CD14-positive monocyte (primary cell): Measurements from ENCODE around the gene USP49. TPM values are rescaled to one million over a fixed set of nuclear protein-coding genes. Genes with fewer than 3 reads are reported as not detected.

ENCODE experiments used
- DNase-seq, 3 donors: peaks; one replicate each; pipeline ENCODE4 v3.0.0-alpha.2; 2011 to 2022
- H2AFZ ChIP-seq: 2 replicates; pipeline ENCODE4 v1.6.0; 2012; ENCODE audit warnings: mild to moderate bottlenecking, low read depth, low read length, inconsistent platforms; ENCODE audit not compliant: insufficient read depth, poor library complexity, severe bottlenecking
- H3K27ac ChIP-seq, 2 donors: 1 replicate in 1 of 2; 2 replicates in 1 of 2; pipeline ENCODE4 v1.5.1; 2012 to 2013; ENCODE audit warnings: low read length in 2 of 2, control low read depth in 1 of 2, inconsistent platforms in 1 of 2, low read depth in 1 of 2, mild to moderate bottlenecking in 1 of 2
- H3K27me3 ChIP-seq, 2 donors: one replicate each; pipeline versions ENCODE4 v1.6.0 to v1.6.1; 2011 to 2013; ENCODE audit warnings: low read length in 2 of 2; ENCODE audit not compliant: control insufficient read depth in 2 of 2, insufficient read depth in 2 of 2
- H3K36me3 ChIP-seq, 2 donors: replicated peaks in 1 of 2; 1 replicate in 1 of 2; 2 replicates in 1 of 2; pipeline versions ENCODE4 v1.5.1 to v1.6.1; 2012 to 2013; ENCODE audit warnings: low read length in 2 of 2, control low read depth in 1 of 2, inconsistent platforms in 1 of 2, mild to moderate bottlenecking in 1 of 2; ENCODE audit not compliant: insufficient read depth in 2 of 2, control insufficient read depth in 1 of 2
- H3K4me1 ChIP-seq, 2 donors: 1 replicate in 1 of 2; 2 replicates in 1 of 2; pipeline versions ENCODE4 v1.5.1 to v1.6.1; 2012 to 2013; ENCODE audit warnings: low read length in 2 of 2, control low read depth in 1 of 2, inconsistent platforms in 1 of 2, mild to moderate bottlenecking in 1 of 2, moderate library complexity in 1 of 2; ENCODE audit not compliant: insufficient read depth in 2 of 2, control insufficient read depth in 1 of 2
- H3K4me2 ChIP-seq: replicated peaks from 2 replicates; pipeline ENCODE3; 2012; ENCODE audit warnings: low read length, moderate library complexity, mild to moderate bottlenecking; ENCODE audit not compliant: poor library complexity, severe bottlenecking; ENCODE audit errors: extremely low read depth
- H3K4me3 ChIP-seq, 3 experiments: fragments of 200-600 bp in 1 of 3; sonication (generic) in 1 of 3; replicated peaks in 1 of 3; 1 replicate in 2 of 3; 2 replicates in 1 of 3; pipeline ENCODE4 v1.5.1; 2011 to 2013; ENCODE audit warnings: low read length in 3 of 3, mild to moderate bottlenecking in 3 of 3, control low read depth in 2 of 3, low read depth in 2 of 3, inconsistent platforms in 1 of 3, moderate library complexity in 1 of 3
- H3K79me2 ChIP-seq: 2 replicates; pipeline ENCODE4 v1.6.0; 2012; ENCODE audit warnings: mild to moderate bottlenecking, control low read depth, inconsistent platforms, low read length, moderate library complexity; ENCODE audit not compliant: insufficient read depth
- H3K9ac ChIP-seq: 2 replicates; pipeline ENCODE4 v1.6.0; 2017; ENCODE audit warnings: low read length, mild to moderate bottlenecking; ENCODE audit not compliant: insufficient read depth, poor library complexity, severe bottlenecking
- H3K9me3 ChIP-seq, 2 donors: replicated peaks in 1 of 2; 1 replicate in 1 of 2; 2 replicates in 1 of 2; pipeline versions ENCODE4 v1.5.1 to v1.6.1; 2012 to 2013; ENCODE audit warnings: low read length in 2 of 2, control low read depth in 1 of 2; ENCODE audit not compliant: control insufficient read depth in 1 of 2, insufficient read depth in 1 of 2
- H4K20me1 ChIP-seq: 2 replicates; pipeline ENCODE4 v1.6.0; 2012; ENCODE audit warnings: mild to moderate bottlenecking, low read length, control low read depth, moderate library complexity; ENCODE audit not compliant: insufficient read depth
- H3K27ac Mint-ChIP-seq, 7 donors: one replicate each; pipeline ENCODE4 v1.8.0; 2020; ENCODE audit warnings: mild to moderate bottlenecking in 7 of 7, mixed read lengths in 7 of 7, moderate library complexity in 6 of 7, inconsistent platforms in 2 of 7
- H3K27me3 Mint-ChIP-seq, 3 donors: one replicate each; pipeline ENCODE4 v1.8.0; 2021 to 2022; ENCODE audit warnings: low read depth in 3 of 3, mild to moderate bottlenecking in 3 of 3, mixed read lengths in 3 of 3, moderate library complexity in 3 of 3, inconsistent platforms in 1 of 3
- H3K36me3 Mint-ChIP-seq, 2 donors: one replicate each; pipeline ENCODE4 v1.8.0; 2020; ENCODE audit warnings: mixed read lengths in 2 of 2, inconsistent platforms in 1 of 2, mild to moderate bottlenecking in 1 of 2
- H3K4me1 Mint-ChIP-seq: one replicate; pipeline ENCODE4 v1.8.0; 2020; ENCODE audit warnings: mild to moderate bottlenecking, mixed read lengths
- H3K4me3 Mint-ChIP-seq, 2 donors: one replicate each; pipeline ENCODE4 v1.8.0; 2020; ENCODE audit warnings: mild to moderate bottlenecking in 2 of 2, mixed read lengths in 2 of 2, moderate library complexity in 1 of 2
- H3K9me3 Mint-ChIP-seq, 7 donors: one replicate each; pipeline ENCODE4 v1.8.0; 2020 to 2022; ENCODE audit warnings: mixed read lengths in 7 of 7, mild to moderate bottlenecking in 6 of 7, moderate library complexity in 6 of 7, inconsistent platforms in 2 of 7
- CTCF ChIP-seq: fragments of 200-600 bp; IDR thresholded peaks from one replicate; pipeline ENCODE4 v1.8.0; 2022; ENCODE audit warnings: antibody characterized with exemption, mild to moderate bottlenecking
- WGBS: methylation state at CpG from one replicate; pipeline ENCODE4 v1.1.5; 2013; ENCODE audit warnings: missing lambda C conversion rate; ENCODE audit not compliant: insufficient coverage; 5-methylcytosine and 5-hydroxymethylcytosine counted together
- intact Hi-C, 2 donors: fragments of 100-400 bp; cut with micrococcal nuclease; formaldehyde crosslinking; loops; one replicate each; pipeline versions ENCODE4 v1.15.0 to v1.15.1; 2023
- polyA plus RNA-seq, 3 donors: library from polyadenylated mRNA; depleted of rRNA in 1 of 3; unstranded in 2 of 3; stranded (reverse) in 1 of 3; fragments of 300-500 nt in 2 of 3; fragments of >200 nt in 1 of 3; fragmentation: Illumina TruSeq in 2 of 3; gene quantifications; 1 replicate in 2 of 3; 2 replicates in 1 of 3; pipeline ENCODE4 v1.2.3, GENCODE V29; 2012 to 2021

Gene USP49
- polyA plus RNA-seq, 3 donors = 0.08 to 4.8 (median 0.37) TPM

- Histone ChIP-seq H2AFZ (no peak overlapping the region), H3K79me2 (peaks cover 35% of the 10 kb centered on the region), H3K27me3 (no peaks in the 10 kb centered on the region), H3K4me2 (no peak overlapping the region), H3K4me1 (peaks cover 23 to 26% of the 10 kb centered on the region in 2 donors), H3K27ac (peak overlapping the region in 1 of 2 donors; percentile 58), H3K4me3 (no peak overlapping the region), H3K9ac (no peak overlapping the region), H3K36me3 (peaks cover 88 to 97% of the 10 kb centered on the region in 2 donors), H4K20me1 (peaks cover 77% of the 10 kb centered on the region), H3K9me3 (no peaks in the 10 kb centered on the region)
- no peak for TF ChIP-seq CTCF
- 71% methylated on average over 1 of the region's 2 CpGs for WGBS
- peaks cover 0 to 4% (median 0%) of the 10 kb centered on the region in 3 donors for H3K27me3 Mint-ChIP-seq
- peaks cover 26% of the 10 kb centered on the region for H3K4me1 Mint-ChIP-seq
- no peak overlapping the region for H3K4me3 Mint-ChIP-seq
- peaks cover 72 to 86% of the 10 kb centered on the region in 2 donors for H3K36me3 Mint-ChIP-seq
- DNase-seq = no peak
- peak overlapping the region in 3 of 7 donors; percentile 39 to 77 (median 61) for H3K27ac Mint-ChIP-seq
- H3K9me3 Mint-ChIP-seq = no peaks in the 10 kb centered on the region
- intact Hi-C loops = loop anchor here in 1 of 2 donors (2.0 kb wide), 1 partner anchor 17 kb away; no protein-coding TSS in a partner anchor
These were observed 36.6 kb upstream of the USP49 start for GRCh38 chr6:41931792-41932191.

GRCh38 chr6:41929924-41930323 is 34.7 kb upstream of the USP49 start:
- no peak overlapping the region for H3K9ac ChIP-seq
- H2AFZ ChIP-seq = no peak overlapping the region
- Mint-ChIP-seq H3K27ac (peak overlapping the region in 4 of 7 donors; percentile 7 to 46 (median 34)), H3K4me3 (no peak overlapping the region), H3K27me3 (peaks cover 0 to 4% (median 0%) of the 10 kb centered on the region in 3 donors), H3K36me3 (peaks cover 62 to 74% of the 10 kb centered on the region in 2 donors), H3K4me1 (peaks cover 7% of the 10 kb centered on the region), H3K9me3 (no peaks in the 10 kb centered on the region)
- peaks cover 59% of the 10 kb centered on the region for H4K20me1 ChIP-seq
- 58% methylated on average over 2 of the region's 6 CpGs for WGBS
- H3K4me1 ChIP-seq = peaks cover 4 to 7% of the 10 kb centered on the region in 2 donors
- no peak overlapping the region for H3K4me3 ChIP-seq
- H3K9me3 ChIP-seq = no peaks in the 10 kb centered on the region
- peaks cover 26% of the 10 kb centered on the region for H3K79me2 ChIP-seq
- intact Hi-C loops = loop anchor here in 1 of 2 donors (2.0 kb wide), 1 partner anchor 19 kb away; no protein-coding TSS in a partner anchor
- H3K4me2 ChIP-seq = no peak overlapping the region
- H3K36me3 ChIP-seq = peaks cover 70 to 85% of the 10 kb centered on the region in 2 donors
- no peaks in the 10 kb centered on the region for H3K27me3 ChIP-seq
- DNase-seq = no peak
- TF ChIP-seq CTCF = no peak
- peak overlapping the region in 1 of 2 donors; percentile 58 for H3K27ac ChIP-seq
